Right atrium auricular region (tissue), 2 donors: Measurements from ENCODE around the gene PHTF2. TPM values are rescaled to one million over a fixed set of nuclear protein-coding genes. Genes with fewer than 3 reads are reported as not detected.
"Not testable (repeated sequence)": the region's sequence is repeated elsewhere in the genome, so short reads cannot be mapped to it uniquely, and the experiment has no call there.

Experiments
- DNase-seq: peaks from one replicate; pipeline ENCODE4 v3.0.0-alpha.2; 2019; ENCODE audit warnings: low spot score
- H3K27ac ChIP-seq, 2 donors: fragments of 200-600 bp; sonication (generic); 1 replicate in 1 of 2; 2 replicates in 1 of 2; pipeline ENCODE4 v1.5.1; 2016 to 2019
- H3K27me3 ChIP-seq, 2 donors: fragments of 200-600 bp; sonication (generic); one replicate each; pipeline versions ENCODE4 v1.5.1 to v1.6.0; 2017 to 2019
- H3K36me3 ChIP-seq: fragments of 200-600 bp; sonication (generic); one replicate; pipeline ENCODE4 v1.5.1; 2016
- H3K4me1 ChIP-seq, 2 donors: fragments of 200-600 bp; sonication (generic); one replicate each; pipeline versions ENCODE4 v1.5.1 to v1.6.0; 2017 to 2019
- H3K4me3 ChIP-seq, 2 donors: fragments of 200-600 bp; sonication (generic); 1 replicate in 1 of 2; 2 replicates in 1 of 2; pipeline ENCODE4 v1.5.1; 2017 to 2019; ENCODE audit warnings: mild to moderate bottlenecking in 1 of 2, moderate library complexity in 1 of 2
- H3K9me3 ChIP-seq, 2 donors: fragments of 200-600 bp; sonication (generic); one replicate each; pipeline ENCODE4 v1.5.1; 2019
- total RNA-seq, 2 donors: library from RNA; depleted of rRNA; stranded (reverse); fragments of >200 nt; gene quantifications; one replicate each; pipeline ENCODE4 v1.1.0, GENCODE V29; 2016
- TF ChIP-seq, protein P1 (sequence below), 2 donors: fragments of 200-600 bp; sonication (generic); IDR thresholded peaks; one replicate each; pipeline ENCODE4 v1.5.1; 2019; ENCODE audit warnings: antibody characterized with exemption in 2 of 2

Gene PHTF2
- total RNA-seq, 2 donors from 2014 or later, result 14.3 to 31.6 TPM

- peaks cover 0 to 4% of the 10 kb centered on the region in 2 donors for H3K4me1 ChIP-seq
- DNase-seq, result no peak
- H3K36me3 ChIP-seq, result no peaks in the 10 kb centered on the region
- TF ChIP-seq, protein P1, sequence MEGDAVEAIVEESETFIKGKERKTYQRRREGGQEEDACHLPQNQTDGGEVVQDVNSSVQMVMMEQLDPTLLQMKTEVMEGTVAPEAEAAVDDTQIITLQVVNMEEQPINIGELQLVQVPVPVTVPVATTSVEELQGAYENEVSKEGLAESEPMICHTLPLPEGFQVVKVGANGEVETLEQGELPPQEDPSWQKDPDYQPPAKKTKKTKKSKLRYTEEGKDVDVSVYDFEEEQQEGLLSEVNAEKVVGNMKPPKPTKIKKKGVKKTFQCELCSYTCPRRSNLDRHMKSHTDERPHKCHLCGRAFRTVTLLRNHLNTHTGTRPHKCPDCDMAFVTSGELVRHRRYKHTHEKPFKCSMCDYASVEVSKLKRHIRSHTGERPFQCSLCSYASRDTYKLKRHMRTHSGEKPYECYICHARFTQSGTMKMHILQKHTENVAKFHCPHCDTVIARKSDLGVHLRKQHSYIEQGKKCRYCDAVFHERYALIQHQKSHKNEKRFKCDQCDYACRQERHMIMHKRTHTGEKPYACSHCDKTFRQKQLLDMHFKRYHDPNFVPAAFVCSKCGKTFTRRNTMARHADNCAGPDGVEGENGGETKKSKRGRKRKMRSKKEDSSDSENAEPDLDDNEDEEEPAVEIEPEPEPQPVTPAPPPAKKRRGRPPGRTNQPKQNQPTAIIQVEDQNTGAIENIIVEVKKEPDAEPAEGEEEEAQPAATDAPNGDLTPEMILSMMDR (IDR thresholded peaks at IDR 0.05), result no peak
- no peak overlapping the region for H3K27ac ChIP-seq
- peaks cover 0 to 8% of the 10 kb centered on the region in 2 donors for H3K9me3 ChIP-seq
- no peak overlapping the region for H3K4me3 ChIP-seq
- no peaks in the 10 kb centered on the region for H3K27me3 ChIP-seq
These were observed 60.8 kb downstream of the PHTF2 start for GRCh38 chr7:77859343-77859742.

DNA sequence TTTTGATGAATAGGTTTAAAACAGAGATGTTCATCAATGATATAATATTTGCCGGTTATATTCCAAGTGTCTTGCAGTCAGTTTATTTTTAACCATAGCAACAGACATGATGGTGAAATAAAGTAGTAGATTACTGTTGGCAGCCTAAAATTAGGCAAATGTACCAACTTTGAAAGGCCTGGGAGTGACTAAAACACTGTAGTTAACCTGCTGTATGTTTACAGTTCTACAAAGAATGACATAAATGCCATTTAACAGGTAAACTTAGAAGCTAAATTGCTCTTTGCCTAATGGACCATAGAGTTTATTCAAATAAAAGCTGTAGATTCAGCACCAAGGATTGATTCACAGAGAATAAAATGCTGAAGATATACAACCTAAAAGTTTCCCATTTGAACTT, 64.1 kb downstream of the PHTF2 start:
- no peak overlapping the region for H3K27ac ChIP-seq
- H3K27me3 ChIP-seq, result no peaks in the 10 kb centered on the region
- no peak for DNase-seq
- TF ChIP-seq, protein P1 (IDR thresholded peaks at IDR 0.05), result no peak
- H3K36me3 ChIP-seq, result no peaks in the 10 kb centered on the region
- no peak overlapping the region for H3K4me3 ChIP-seq
- no peaks in the 10 kb centered on the region for H3K9me3 ChIP-seq
- no peaks in the 10 kb centered on the region for H3K4me1 ChIP-seq

DNA sequence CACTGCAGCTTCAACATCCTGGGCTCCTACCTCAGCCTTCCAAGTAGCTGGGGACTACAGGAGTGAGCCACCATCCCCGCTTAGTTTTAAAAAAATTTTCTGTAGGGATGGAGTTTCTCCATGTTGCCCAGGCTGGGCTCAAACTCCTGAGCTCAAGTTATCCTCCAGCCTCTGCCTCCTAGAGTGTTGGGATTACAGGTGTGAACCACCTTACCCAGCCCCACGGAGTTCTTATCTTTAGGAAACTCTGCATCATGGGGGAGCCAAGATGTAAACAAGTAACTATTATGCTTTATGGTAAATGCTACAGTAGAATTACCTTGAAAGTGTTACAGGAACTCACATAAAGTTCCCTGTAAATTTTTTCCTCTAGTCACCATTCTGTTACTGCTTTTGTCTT, 65.3 kb downstream of the PHTF2 start:
- DNase-seq, result no peak
- H3K27ac ChIP-seq, result no peak overlapping the region

DNA sequence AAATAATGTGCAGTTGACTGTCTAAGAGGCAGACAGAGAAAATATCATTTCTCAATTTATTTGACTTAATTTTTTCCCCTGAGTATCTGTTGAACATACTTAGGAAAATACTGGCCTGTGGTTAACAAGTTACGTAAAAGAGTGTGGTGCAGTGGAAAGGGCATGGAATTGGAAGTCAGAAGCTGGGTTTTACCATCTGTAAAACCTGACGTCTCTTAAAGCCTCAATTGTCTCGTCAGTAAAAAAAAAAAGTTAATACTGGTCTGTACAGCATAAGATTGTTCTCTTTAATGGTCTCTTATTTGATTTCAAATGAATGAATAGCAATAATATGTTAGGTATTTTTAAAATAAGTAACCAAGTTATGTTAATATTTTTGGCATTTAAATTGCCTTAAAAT, 67.8 kb downstream of the PHTF2 start:
- H3K36me3 ChIP-seq, result no peaks in the 10 kb centered on the region
- no peak overlapping the region for H3K4me3 ChIP-seq
- no peaks in the 10 kb centered on the region for H3K27me3 ChIP-seq
- no peaks in the 10 kb centered on the region for H3K4me1 ChIP-seq
- H3K27ac ChIP-seq, result no peak overlapping the region
- TF ChIP-seq, protein P1 (IDR thresholded peaks at IDR 0.05), result no peak
- no peaks in the 10 kb centered on the region for H3K9me3 ChIP-seq
- DNase-seq, result no peak

More for the DNA sequence above, 65.3 kb downstream of the PHTF2 start:
- no peaks in the 10 kb centered on the region for H3K9me3 ChIP-seq
- no peak overlapping the region for H3K4me3 ChIP-seq
- no peaks in the 10 kb centered on the region for H3K4me1 ChIP-seq
- H3K27me3 ChIP-seq, result no peaks in the 10 kb centered on the region
- no peaks in the 10 kb centered on the region for H3K36me3 ChIP-seq
- TF ChIP-seq, protein P1 (IDR thresholded peaks at IDR 0.05), result no peak

- no peak for DNase-seq
- H3K27ac ChIP-seq, result no peak overlapping the region
- TF ChIP-seq, protein P1 (IDR thresholded peaks at IDR 0.05), result no peak
These were observed 68.4 kb downstream of the PHTF2 start for GRCh38 chr7:77866786-77867536.

DNA sequence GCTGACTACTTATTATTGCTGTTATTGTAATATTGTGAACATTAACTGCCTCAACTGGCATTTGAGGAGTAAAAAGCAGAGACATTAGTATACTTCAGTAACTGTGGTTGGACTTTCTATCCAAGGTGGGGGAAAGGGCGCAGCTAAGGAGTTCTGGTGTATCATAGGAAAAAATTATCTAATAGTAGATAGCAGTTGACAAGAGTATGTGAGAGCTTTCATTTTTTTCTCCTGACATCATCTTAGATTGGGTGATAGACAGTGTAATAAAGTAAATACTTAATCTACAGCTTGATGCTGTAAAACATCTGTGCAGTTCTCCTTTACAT, 68.9 kb downstream of the PHTF2 start:
- no peaks in the 10 kb centered on the region for H3K9me3 ChIP-seq
- H3K4me3 ChIP-seq, result no peak overlapping the region
- TF ChIP-seq, protein P1 (IDR thresholded peaks at IDR 0.05), result no peak
- DNase-seq, result no peak
- no peaks in the 10 kb centered on the region for H3K36me3 ChIP-seq
- H3K27me3 ChIP-seq, result no peaks in the 10 kb centered on the region
- no peak overlapping the region for H3K27ac ChIP-seq
- no peaks in the 10 kb centered on the region for H3K4me1 ChIP-seq

More at GRCh38 chr7:77866786-77867536, 68.4 kb downstream of the PHTF2 start:
- H3K27me3 ChIP-seq, result no peaks in the 10 kb centered on the region
- no peak overlapping the region for H3K4me3 ChIP-seq
- H3K36me3 ChIP-seq, result no peaks in the 10 kb centered on the region
- no peaks in the 10 kb centered on the region for H3K9me3 ChIP-seq
- no peaks in the 10 kb centered on the region for H3K4me1 ChIP-seq

DNA sequence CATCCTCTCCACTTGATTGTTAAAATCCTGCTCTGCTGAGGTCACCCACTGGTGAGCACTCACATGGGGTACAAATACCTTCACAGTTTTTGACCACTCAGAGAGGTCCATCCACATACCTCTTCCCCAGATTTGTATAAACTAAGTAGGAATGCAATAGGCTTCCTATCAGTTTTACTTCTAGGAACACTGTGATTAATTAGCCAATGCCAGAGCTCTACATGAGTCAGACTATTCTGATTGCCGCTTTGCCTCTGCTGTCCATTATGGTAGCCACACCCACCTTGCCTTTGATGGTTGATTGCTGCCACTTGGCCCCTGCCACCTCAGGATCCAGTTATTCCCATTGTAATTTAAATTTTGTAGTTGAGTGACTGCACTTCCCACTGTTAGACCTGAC, 73.7 kb downstream of the PHTF2 start:
- DNase-seq, H3K27ac ChIP-seq, H3K4me3 ChIP-seq: not testable (repeated sequence)

GRCh38 chr7:77873416-77874327, 75.1 kb downstream of the PHTF2 start:
- not testable (repeated sequence) for H3K4me3 ChIP-seq, H3K27ac ChIP-seq, H3K36me3 ChIP-seq, DNase-seq, H3K4me1 ChIP-seq, H3K27me3 ChIP-seq, H3K9me3 ChIP-seq

More for the DNA sequence above, 73.7 kb downstream of the PHTF2 start:
- H3K9me3 ChIP-seq, H3K36me3 ChIP-seq, H3K27me3 ChIP-seq, H3K4me1 ChIP-seq: not testable (repeated sequence)
